ENCODE data around the gene AGPAT3.

The AGPAT3 gene

DNA sequence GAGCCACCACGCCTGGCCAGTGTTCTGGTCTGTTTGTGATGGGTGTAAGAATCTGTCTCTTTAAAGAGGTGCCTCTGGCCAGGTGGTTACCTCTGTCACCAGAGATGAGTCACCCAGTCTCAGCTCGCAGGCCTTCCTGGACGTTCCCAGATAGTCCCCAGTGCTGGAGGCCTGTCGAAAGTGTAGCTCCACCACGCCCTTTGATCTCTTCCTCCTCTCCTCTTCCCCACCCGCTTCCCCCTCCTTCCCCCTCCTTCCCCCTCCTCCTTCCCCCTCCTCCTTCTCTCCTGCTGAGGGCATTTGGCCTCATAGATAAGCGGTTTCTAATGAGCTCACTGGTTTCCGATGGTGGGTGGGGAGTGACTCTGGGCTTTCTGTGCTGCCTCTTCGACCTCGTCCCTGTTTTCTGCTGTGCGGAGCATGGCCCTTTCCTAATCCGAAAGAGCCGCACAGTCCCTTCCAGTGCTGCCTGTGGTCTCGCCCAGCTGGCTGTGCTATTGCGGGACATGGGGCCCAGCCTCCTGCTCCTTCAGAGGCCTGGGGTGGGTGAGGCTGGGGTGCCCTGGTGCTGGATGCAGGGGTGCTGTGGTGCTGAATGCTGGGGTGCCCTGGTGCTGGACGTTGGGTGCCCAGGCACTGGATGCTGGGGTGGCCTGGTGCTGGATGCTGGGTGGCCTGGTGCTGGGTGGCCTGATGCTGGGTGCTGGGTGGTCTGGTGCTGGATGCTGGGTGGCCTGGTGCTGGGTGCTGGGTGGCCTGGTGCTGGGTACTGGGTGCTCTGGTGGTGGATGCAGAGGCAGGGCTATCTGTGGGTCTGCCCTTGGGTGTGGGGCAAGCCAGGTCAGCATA is 19.2 kb downstream of the AGPAT3 start:
- TF ChIP-seq, protein P1, sequence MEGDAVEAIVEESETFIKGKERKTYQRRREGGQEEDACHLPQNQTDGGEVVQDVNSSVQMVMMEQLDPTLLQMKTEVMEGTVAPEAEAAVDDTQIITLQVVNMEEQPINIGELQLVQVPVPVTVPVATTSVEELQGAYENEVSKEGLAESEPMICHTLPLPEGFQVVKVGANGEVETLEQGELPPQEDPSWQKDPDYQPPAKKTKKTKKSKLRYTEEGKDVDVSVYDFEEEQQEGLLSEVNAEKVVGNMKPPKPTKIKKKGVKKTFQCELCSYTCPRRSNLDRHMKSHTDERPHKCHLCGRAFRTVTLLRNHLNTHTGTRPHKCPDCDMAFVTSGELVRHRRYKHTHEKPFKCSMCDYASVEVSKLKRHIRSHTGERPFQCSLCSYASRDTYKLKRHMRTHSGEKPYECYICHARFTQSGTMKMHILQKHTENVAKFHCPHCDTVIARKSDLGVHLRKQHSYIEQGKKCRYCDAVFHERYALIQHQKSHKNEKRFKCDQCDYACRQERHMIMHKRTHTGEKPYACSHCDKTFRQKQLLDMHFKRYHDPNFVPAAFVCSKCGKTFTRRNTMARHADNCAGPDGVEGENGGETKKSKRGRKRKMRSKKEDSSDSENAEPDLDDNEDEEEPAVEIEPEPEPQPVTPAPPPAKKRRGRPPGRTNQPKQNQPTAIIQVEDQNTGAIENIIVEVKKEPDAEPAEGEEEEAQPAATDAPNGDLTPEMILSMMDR (IDR thresholded peaks at IDR 0.05; ENCODE audit: insufficient read depth, low read length, poor library complexity, severe bottlenecking), result no peak
- Histone ChIP-seq H3K4me3 (replicated peaks; ENCODE audit: low read depth, low read length) (no peak overlapping the region), H3K36me3 (ENCODE audit: control insufficient read depth, insufficient read depth, low read length) (peaks cover 17% of the 10 kb centered on the region), H3K27me3 (replicated peaks; ENCODE audit: control insufficient read depth, insufficient read depth, low read length) (no peaks in the 10 kb centered on the region)
- DNase-seq (ENCODE audit: extremely low read depth, insufficient read length), result peak; percentile 36

DNA sequence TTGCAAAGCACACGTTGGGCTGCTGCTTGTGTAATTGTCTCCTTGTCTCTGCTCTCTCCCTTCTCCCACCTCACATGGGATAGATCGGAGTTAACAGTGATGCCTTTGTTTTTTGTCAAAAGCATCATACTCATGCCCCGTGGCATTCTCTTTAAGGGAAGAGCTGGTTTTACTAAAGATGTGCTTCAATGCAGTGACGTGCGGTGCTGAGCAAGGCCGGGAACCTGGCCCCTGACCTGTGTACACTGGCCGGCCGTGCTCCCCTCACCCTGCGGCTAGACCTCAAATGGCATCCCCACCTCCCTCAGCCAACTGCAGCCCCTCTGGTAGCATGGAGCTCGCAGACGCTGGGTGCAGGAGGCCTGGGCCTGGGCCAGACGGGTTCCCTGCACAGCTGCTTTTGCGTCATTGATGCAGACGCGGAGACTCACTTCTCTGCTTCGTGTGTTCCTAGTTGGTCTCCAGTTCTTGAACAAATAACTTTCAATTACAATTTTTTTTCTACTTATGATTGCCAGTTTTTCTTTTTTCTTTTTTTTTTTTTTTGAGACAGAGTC is 19.9 kb downstream of the AGPAT3 start:
- TF ChIP-seq, protein P1 (IDR thresholded peaks at IDR 0.05; ENCODE audit: insufficient read depth, low read length, poor library complexity, severe bottlenecking), result no peak

DNA sequence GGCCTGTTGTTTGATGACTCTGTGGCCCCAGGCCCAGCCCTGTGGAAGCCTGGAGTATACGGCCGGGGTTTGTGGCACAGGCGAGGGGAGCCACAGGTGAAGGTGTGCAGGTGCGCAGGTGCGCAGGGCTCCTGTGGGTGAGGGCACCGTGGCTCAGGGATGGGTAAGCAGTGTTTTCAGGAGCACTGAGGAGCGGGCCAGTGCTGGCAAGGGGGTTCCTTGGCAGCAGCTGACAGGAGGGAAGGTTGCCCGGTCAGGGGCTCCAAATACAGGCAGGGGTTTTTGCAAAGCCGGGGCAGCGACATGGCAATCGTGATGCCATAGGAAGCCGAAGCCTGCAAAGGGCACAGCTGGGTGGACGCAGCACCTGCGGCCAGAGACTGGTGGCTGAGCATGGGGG is 20.7 kb downstream of the AGPAT3 start:
- no peak for DNase-seq (ENCODE audit: extremely low read depth, insufficient read length)
- TF ChIP-seq, protein P1 (IDR thresholded peaks at IDR 0.05; ENCODE audit: insufficient read depth, low read length, poor library complexity, severe bottlenecking), result no peak
- H3K27me3 ChIP-seq (replicated peaks; ENCODE audit: control insufficient read depth, insufficient read depth, low read length), result no peaks in the 10 kb centered on the region
- peaks cover 10% of the 10 kb centered on the region for H3K36me3 ChIP-seq (ENCODE audit: control insufficient read depth, insufficient read depth, low read length)
- no peak overlapping the region for H3K4me3 ChIP-seq (replicated peaks; ENCODE audit: low read depth, low read length)

More for the DNA sequence above, 19.9 kb downstream of the AGPAT3 start:
- H3K27me3 ChIP-seq (replicated peaks; ENCODE audit: control insufficient read depth, insufficient read depth, low read length), result no peaks in the 10 kb centered on the region
- peaks cover 13% of the 10 kb centered on the region for H3K36me3 ChIP-seq (ENCODE audit: control insufficient read depth, insufficient read depth, low read length)
- no peak overlapping the region for H3K4me3 ChIP-seq (replicated peaks; ENCODE audit: low read depth, low read length)
- no peak for DNase-seq (ENCODE audit: extremely low read depth, insufficient read length)

DNA sequence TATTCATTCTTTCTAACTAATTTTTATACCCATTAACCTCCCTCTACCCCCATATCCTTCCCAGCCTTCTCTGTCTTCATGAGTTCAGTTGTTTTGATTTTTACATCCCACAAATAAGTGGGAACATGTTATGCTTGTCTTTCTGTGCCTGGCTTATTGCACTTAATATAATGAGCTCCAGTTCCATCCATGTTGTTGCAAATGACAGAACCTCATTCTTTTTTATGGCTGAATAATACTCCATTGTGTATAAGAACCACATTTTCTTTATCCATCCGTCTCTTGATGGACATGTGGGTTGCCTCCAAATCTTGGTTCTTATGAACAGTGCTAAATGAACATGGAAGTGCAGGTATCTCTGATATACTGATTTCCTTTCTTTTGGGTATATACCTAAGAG is 21.5 kb downstream of the AGPAT3 start:
- no peak for DNase-seq (ENCODE audit: extremely low read depth, insufficient read length)
- Histone ChIP-seq H3K4me3 (replicated peaks; ENCODE audit: low read depth, low read length) (no peak overlapping the region), H3K36me3 (ENCODE audit: control insufficient read depth, insufficient read depth, low read length) (peaks cover 10% of the 10 kb centered on the region), H3K27me3 (replicated peaks; ENCODE audit: control insufficient read depth, insufficient read depth, low read length) (no peaks in the 10 kb centered on the region)
- TF ChIP-seq, protein P1 (IDR thresholded peaks at IDR 0.05; ENCODE audit: insufficient read depth, low read length, poor library complexity, severe bottlenecking), result no peak

DNA sequence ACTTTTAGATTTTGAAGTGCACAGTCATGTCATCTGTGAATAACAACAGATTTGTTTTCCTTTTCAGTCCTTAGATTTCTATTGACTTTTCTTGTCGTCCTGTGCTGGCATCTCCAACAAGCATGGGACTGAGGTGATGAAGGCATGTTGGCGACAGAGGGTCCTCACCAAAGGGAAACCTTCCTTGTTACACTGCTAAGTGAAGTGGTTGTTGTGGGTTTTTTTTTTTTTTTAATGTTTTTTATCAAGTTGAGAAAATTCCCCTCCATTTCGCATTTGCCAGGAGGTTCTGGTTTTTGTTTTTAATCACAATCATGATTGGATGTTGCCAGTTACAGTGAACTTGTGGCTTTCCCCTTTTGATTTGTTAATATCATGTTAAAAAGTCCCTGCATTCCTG is 24.0 kb downstream of the AGPAT3 start:
- Histone ChIP-seq H3K4me3 (replicated peaks; ENCODE audit: low read depth, low read length) (no peak overlapping the region), H3K27me3 (replicated peaks; ENCODE audit: control insufficient read depth, insufficient read depth, low read length) (no peaks in the 10 kb centered on the region), H3K36me3 (ENCODE audit: control insufficient read depth, insufficient read depth, low read length) (peaks cover 5% of the 10 kb centered on the region)
- DNase-seq (ENCODE audit: extremely low read depth, insufficient read length), result no peak
- TF ChIP-seq, protein P1 (IDR thresholded peaks at IDR 0.05; ENCODE audit: insufficient read depth, low read length, poor library complexity, severe bottlenecking), result no peak

Data from GM06990 (cell line).